ENCODE data around the gene ITCH. TPM values are rescaled to one million over a fixed set of nuclear protein-coding genes. Genes with fewer than 3 reads are reported as not detected.
"Not testable (repeated sequence)": the region's sequence is repeated elsewhere in the genome, so short reads cannot be mapped to it uniquely, and the experiment has no call there.

Gene ITCH
- total RNA-seq, 2 donors from 2014 or later = 45.4 to 89.2 TPM

- H3K27me3 ChIP-seq (replicated peaks; ENCODE audit: insufficient read depth) = no peaks in the 10 kb centered on the region
- H3K4me1 ChIP-seq (replicated peaks) = no peaks in the 10 kb centered on the region
- H3K9me3 ChIP-seq = no peaks in the 10 kb centered on the region
- no peak overlapping the region for H3K27ac ChIP-seq
- no peak for DNase-seq (ENCODE audit: low spot score)
- no peak overlapping the region for H3K4me3 ChIP-seq
- intact Hi-C loops (cut with DNase I) = no loop called here
- no peak for TF ChIP-seq POLR2AphosphoS5 (IDR thresholded peaks at IDR 0.05)
- TF ChIP-seq POLR2A (IDR thresholded peaks at IDR 0.05) = no peak
- TF ChIP-seq CTCF (IDR thresholded peaks at IDR 0.05) = no peak
- no peaks in the 10 kb centered on the region for H3K36me3 ChIP-seq
- 87% methylated on average over 4 of the region's 4 CpGs for WGBS
Measured at GRCh38 chr20:34347571-34347970, 15.5 kb upstream of the ITCH start.

- no peaks in the 10 kb centered on the region for H3K36me3 ChIP-seq
- WGBS = 57% methylated on average over 3 of the region's 3 CpGs
- no peak overlapping the region for H3K27ac ChIP-seq
- H3K4me3 ChIP-seq = no peak overlapping the region
- no peak for DNase-seq (ENCODE audit: low spot score)
- no peaks in the 10 kb centered on the region for H3K9me3 ChIP-seq
- TF ChIP-seq CTCF (IDR thresholded peaks at IDR 0.05) (no peak), POLR2A (IDR thresholded peaks at IDR 0.05) (no peak), POLR2AphosphoS5 (IDR thresholded peaks at IDR 0.05) (no peak)
- intact Hi-C loops (cut with DNase I) = no loop called here
- H3K27me3 ChIP-seq (replicated peaks; ENCODE audit: insufficient read depth) = no peaks in the 10 kb centered on the region
- no peaks in the 10 kb centered on the region for H3K4me1 ChIP-seq (replicated peaks)
Measured at GRCh38 chr20:34350095-34350494, 13.0 kb upstream of the ITCH start.

GRCh38 chr20:34353467-34353866, 9.6 kb upstream of the ITCH start:
- H3K27me3 ChIP-seq (replicated peaks; ENCODE audit: insufficient read depth); DNase-seq (ENCODE audit: low spot score); H3K9me3 ChIP-seq; H3K4me3 ChIP-seq; H3K27ac ChIP-seq; intact Hi-C loops (cut with DNase I); H3K4me1 ChIP-seq (replicated peaks); H3K36me3 ChIP-seq: not testable (repeated sequence)
- 80% methylated on average over 6 of the region's 6 CpGs for WGBS

- no peaks in the 10 kb centered on the region for H3K36me3 ChIP-seq
- DNase-seq (ENCODE audit: low spot score) = no peak
- no peaks in the 10 kb centered on the region for H3K9me3 ChIP-seq
- no peak overlapping the region for H3K27ac ChIP-seq
- no peaks in the 10 kb centered on the region for H3K27me3 ChIP-seq (replicated peaks; ENCODE audit: insufficient read depth)
- H3K4me3 ChIP-seq = no peak overlapping the region
- TF ChIP-seq POLR2A (IDR thresholded peaks at IDR 0.05) (no peak), CTCF (IDR thresholded peaks at IDR 0.05) (no peak), POLR2AphosphoS5 (IDR thresholded peaks at IDR 0.05) (no peak)
- no peaks in the 10 kb centered on the region for H3K4me1 ChIP-seq (replicated peaks)
- intact Hi-C loops (cut with DNase I) = no loop called here
- WGBS = 70% methylated on average over 2 of the region's 2 CpGs
Measured at GRCh38 chr20:34355427-34355826, 7.6 kb upstream of the ITCH start.

- DNase-seq (ENCODE audit: low spot score); H3K9me3 ChIP-seq; H3K4me1 ChIP-seq (replicated peaks); H3K27ac ChIP-seq; H3K27me3 ChIP-seq (replicated peaks; ENCODE audit: insufficient read depth); intact Hi-C loops (cut with DNase I); H3K4me3 ChIP-seq; H3K36me3 ChIP-seq: not testable (repeated sequence)
- 95% methylated on average over 9 of the region's 9 CpGs for WGBS
Measured at GRCh38 chr20:34359729-34360128, 3.3 kb upstream of the ITCH start.

- 71% methylated on average over 8 of the region's 8 CpGs for WGBS
- TF ChIP-seq CTCF (IDR thresholded peaks at IDR 0.05) (no peak), POLR2AphosphoS5 (IDR thresholded peaks at IDR 0.05) (no peak), POLR2A (IDR thresholded peaks at IDR 0.05) (no peak)
- intact Hi-C loops (cut with DNase I) = no loop called here
- Histone ChIP-seq H3K36me3 (no peaks in the 10 kb centered on the region), H3K4me3 (peak overlapping the region; percentile 97 to 98), H3K4me1 (replicated peaks) (no peaks in the 10 kb centered on the region), H3K27me3 (replicated peaks; ENCODE audit: insufficient read depth) (no peaks in the 10 kb centered on the region), H3K27ac (peak overlapping the region; percentile 93 to 94), H3K9me3 (no peaks in the 10 kb centered on the region)
- no peak for DNase-seq (ENCODE audit: low spot score)
Measured at GRCh38 chr20:34362502-34363061, 491 bp upstream of the ITCH start.

Data from prostate gland (tissue), 2 donors.